HEK293T (cell line): ENCODE data around the gene AMN.

Experiments
- ARNT ChIP-seq: fragments of 450-650 bp; IDR thresholded peaks from 2 replicates; pipeline ENCODE4 v1.6.1; 2017; ENCODE audit warnings: mild to moderate bottlenecking
- BHLHE40 ChIP-seq: fragments of 450-650 bp; IDR thresholded peaks from 2 replicates; pipeline ENCODE4 v1.6.1; 2016; ENCODE audit warnings: mild to moderate bottlenecking, moderate library complexity, borderline replicate concordance
- FOXK2 ChIP-seq: fragments of 450-650 bp; IDR thresholded peaks from 2 replicates; pipeline ENCODE4 v1.6.1; 2016; ENCODE audit warnings: mild to moderate bottlenecking
- FOXM1 ChIP-seq: fragments of 450-650 bp; IDR thresholded peaks from 2 replicates; pipeline ENCODE4 v1.6.1; 2017; ENCODE audit warnings: mild to moderate bottlenecking, borderline replicate concordance
- HDGF ChIP-seq: fragments of 450-650 bp; IDR thresholded peaks from 2 replicates; pipeline ENCODE4 v1.6.1; 2017; ENCODE audit warnings: antibody characterized with exemption, borderline replicate concordance
- LEF1 ChIP-seq: fragments of 450-650 bp; IDR thresholded peaks from 2 replicates; pipeline ENCODE4 v1.6.1; 2017; ENCODE audit warnings: mild to moderate bottlenecking, borderline replicate concordance
- NFRKB ChIP-seq: fragments of 450-650 bp; IDR thresholded peaks from 2 replicates; pipeline ENCODE4 v1.6.1; 2016; ENCODE audit warnings: mild to moderate bottlenecking, moderate library complexity
- SUZ12 ChIP-seq: fragments of 450-650 bp; IDR thresholded peaks from 2 replicates; pipeline ENCODE4 v1.6.1; 2016; ENCODE audit warnings: mild to moderate bottlenecking
- TARDBP ChIP-seq: fragments of 450-650 bp; IDR thresholded peaks from 2 replicates; pipeline ENCODE4 v1.6.1; 2016

DNA sequence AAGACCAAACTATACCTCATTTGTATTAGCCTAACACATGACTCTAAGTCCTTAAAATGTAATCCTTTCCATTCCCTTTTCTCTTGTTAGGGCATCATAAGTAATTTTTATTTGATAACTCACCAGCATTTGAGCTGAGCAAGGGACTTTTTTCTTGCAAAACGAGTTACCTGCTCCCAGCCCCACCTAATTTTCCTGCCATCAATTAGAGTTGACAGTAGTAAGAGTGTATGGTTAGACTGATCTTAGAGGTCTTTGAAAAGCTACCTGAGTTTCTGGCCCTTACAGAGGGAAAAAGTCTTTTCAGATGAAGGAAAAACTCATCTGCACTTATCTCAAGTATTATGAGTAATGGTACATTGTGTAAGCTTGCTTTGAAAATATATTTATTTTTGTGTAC lies 33.7 kb upstream of the AMN start:
- TF ChIP-seq ARNT: no peak
- TF ChIP-seq NFRKB: no peak
- TF ChIP-seq FOXK2: no peak
- TF ChIP-seq LEF1: no peak
- no peak for TF ChIP-seq TARDBP
- TF ChIP-seq FOXM1: no peak
- TF ChIP-seq HDGF: no peak
- no peak for TF ChIP-seq SUZ12
- no peak for TF ChIP-seq BHLHE40
